Sigmoid colon (tissue), 7 donors: ENCODE results near the gene MYO18A. TPM values are rescaled to one million over a fixed set of nuclear protein-coding genes. Genes with fewer than 3 reads are reported as not detected.

Source experiments
- DNase-seq: peaks from one replicate; pipeline ENCODE4 v3.0.0-alpha.2; 2019
- H3K27ac ChIP-seq, 4 donors: fragments of 200-600 bp; sonication (generic); one replicate each; pipeline ENCODE4 v1.5.1; 2016 to 2019; ENCODE audit warnings: mild to moderate bottlenecking in 1 of 4
- H3K27me3 ChIP-seq, 3 donors: fragments of 200-600 bp; sonication (generic); one replicate each; pipeline ENCODE4 v1.5.1; 2019; ENCODE audit warnings: mild to moderate bottlenecking in 1 of 3
- H3K36me3 ChIP-seq, 4 donors: fragments of 200-600 bp; sonication (generic); one replicate each; pipeline ENCODE4 v1.5.1; 2016 to 2019
- H3K4me1 ChIP-seq, 4 donors: fragments of 200-600 bp; sonication (generic); one replicate each; pipeline ENCODE4 v1.5.1; 2017 to 2019
- H3K4me3 ChIP-seq, 4 donors: fragments of 200-600 bp; sonication (generic); one replicate each; pipeline ENCODE4 v1.5.1; 2017 to 2019; ENCODE audit warnings: mild to moderate bottlenecking in 2 of 4, moderate library complexity in 1 of 4
- H3K9me3 ChIP-seq, 4 donors: fragments of 200-600 bp in 3 of 4; sonication (generic) in 3 of 4; one replicate each; pipeline versions ENCODE4 v1.5.1 to v1.6.1; 2013 to 2019
- CTCF ChIP-seq, 4 experiments: fragments of 450-650 bp in 3 of 4; fragments of 200-600 bp in 1 of 4; IDR thresholded peaks; one replicate each; pipeline ENCODE4 v1.5.1; 2016 to 2019; ENCODE audit warnings: antibody characterized with exemption in 4 of 4, mild to moderate bottlenecking in 3 of 4, moderate library complexity in 2 of 4
- EP300 ChIP-seq, 4 donors: sonication (generic); formaldehyde crosslinking; IDR thresholded peaks; one replicate each; pipeline ENCODE4 v1.6.1; 2017; ENCODE audit warnings: antibody characterized with exemption in 4 of 4
- POLR2A ChIP-seq, 2 donors: fragments of 450-650 bp; IDR thresholded peaks; one replicate each; pipeline ENCODE4 v1.6.1; 2016; ENCODE audit warnings: antibody characterized with exemption in 2 of 2, mild to moderate bottlenecking in 2 of 2, moderate library complexity in 2 of 2
- POLR2AphosphoS5 ChIP-seq, 4 donors: sonication (generic); formaldehyde crosslinking; IDR thresholded peaks; one replicate each; pipeline ENCODE4 v1.6.1; 2017; ENCODE audit warnings: antibody characterized with exemption in 4 of 4
- WGBS, 2 donors: extraction: QIAGEN DNeasy Blood & Tissue Kit; methylation state at CpG; one replicate each; pipeline ENCODE4 v1.1.7; 2013; 5-methylcytosine and 5-hydroxymethylcytosine counted together
- intact Hi-C: fragments of 100-400 bp; cut with DNase I; formaldehyde crosslinking; loops from one replicate; pipeline ENCODE4 v1.15.1; 2023
- polyA plus RNA-seq, 3 donors: library from polyadenylated mRNA; stranded (reverse); fragments of 200-250 nt; gene quantifications; one replicate each; pipeline ENCODE4 v1.2.3, GENCODE V29; 2013
- total RNA-seq, 4 donors: library from RNA; depleted of rRNA; stranded (reverse); fragments of >200 nt; gene quantifications; one replicate each; pipeline ENCODE4 v1.1.0, GENCODE V29; 2016
- donor health status: healthy with polysubstance abuse.
- donor health status: Bipolar disorder and iron deficiency.
- donor health status: healthy.

Gene MYO18A
- total and polyA plus RNA-seq, 7 donors = 24.0 to 92.6 (median 48.4) TPM

- TF ChIP-seq POLR2AphosphoS5 (IDR thresholded peaks at IDR 0.05) (no peak), POLR2A (IDR thresholded peaks at IDR 0.05) (no peak), EP300 (IDR thresholded peaks at IDR 0.05) (no peak), CTCF (IDR thresholded peaks at IDR 0.05) (no peak)
- Histone ChIP-seq H3K27ac (no peak overlapping the region), H3K9me3 (no peaks in the 10 kb centered on the region), H3K4me1 (peaks cover 0 to 3% (median 0%) of the 10 kb centered on the region in 4 donors), H3K4me3 (no peak overlapping the region), H3K36me3 (no peaks in the 10 kb centered on the region), H3K27me3 (peaks cover 0 to 23% (median 0%) of the 10 kb centered on the region in 3 donors)
- WGBS, 2 donors = 79 to 87% methylated on average over 7 of the region's 7 CpGs
- intact Hi-C loops = no loop called here
- no peak for DNase-seq
Measured at GRCh38 chr17:29063992-29064391, 116.2 kb downstream of the MYO18A start.

GRCh38 chr17:29062215-29062614 lies 118.0 kb downstream of the MYO18A start:
- TF ChIP-seq EP300 (IDR thresholded peaks at IDR 0.05) = no peak
- TF ChIP-seq CTCF (IDR thresholded peaks at IDR 0.05) = no peak
- no peak for TF ChIP-seq POLR2AphosphoS5 (IDR thresholded peaks at IDR 0.05)
- TF ChIP-seq POLR2A (IDR thresholded peaks at IDR 0.05) = no peak
- 92 to 93% methylated on average over 9 of the region's 9 CpGs for WGBS, 2 donors
- Histone ChIP-seq H3K27me3 (peaks cover 0 to 19% (median 0%) of the 10 kb centered on the region in 3 donors), H3K9me3 (no peaks in the 10 kb centered on the region), H3K4me3 (no peak overlapping the region), H3K4me1 (peaks cover 0 to 5% (median 0%) of the 10 kb centered on the region in 4 donors), H3K27ac (no peak overlapping the region), H3K36me3 (no peaks in the 10 kb centered on the region)
- DNase-seq = no peak
- intact Hi-C loops = no loop called here

- H3K27me3 ChIP-seq = peaks cover 0 to 15% (median 0%) of the 10 kb centered on the region in 3 donors
- no peak overlapping the region for H3K27ac ChIP-seq
- 71 to 84% methylated on average over 8 of the region's 8 CpGs for WGBS, 2 donors
- peaks cover 0 to 5% (median 0%) of the 10 kb centered on the region in 4 donors for H3K4me1 ChIP-seq
- no peak for TF ChIP-seq POLR2AphosphoS5 (IDR thresholded peaks at IDR 0.05)
- TF ChIP-seq CTCF (IDR thresholded peaks at IDR 0.05) = no peak
- no peak for TF ChIP-seq POLR2A (IDR thresholded peaks at IDR 0.05)
- no peak for TF ChIP-seq EP300 (IDR thresholded peaks at IDR 0.05)
- H3K4me3 ChIP-seq = no peak overlapping the region
- H3K9me3 ChIP-seq = no peaks in the 10 kb centered on the region
- intact Hi-C loops = no loop called here
- no peaks in the 10 kb centered on the region for H3K36me3 ChIP-seq
- no peak for DNase-seq
Measured at GRCh38 chr17:29061036-29061435, 119.2 kb downstream of the MYO18A start.

GRCh38 chr17:29060475-29060874 lies 119.7 kb downstream of the MYO18A start:
- no peak for TF ChIP-seq POLR2A (IDR thresholded peaks at IDR 0.05)
- no peak for DNase-seq
- Histone ChIP-seq H3K27me3 (peaks cover 0 to 15% (median 0%) of the 10 kb centered on the region in 3 donors), H3K4me3 (no peak overlapping the region), H3K9me3 (no peaks in the 10 kb centered on the region), H3K4me1 (peaks cover 0 to 5% (median 0%) of the 10 kb centered on the region in 4 donors), H3K27ac (no peak overlapping the region), H3K36me3 (no peaks in the 10 kb centered on the region)
- intact Hi-C loops = no loop called here
- WGBS, 2 donors = 63 to 74% methylated on average over 6 of the region's 6 CpGs

GRCh38 chr17:29059281-29059680 lies 120.9 kb downstream of the MYO18A start:
- H3K4me1 ChIP-seq = peaks cover 0 to 5% (median 0%) of the 10 kb centered on the region in 4 donors
- no peaks in the 10 kb centered on the region for H3K36me3 ChIP-seq
- intact Hi-C loops = no loop called here
- DNase-seq = no peak
- H3K27ac ChIP-seq = no peak overlapping the region
- no peaks in the 10 kb centered on the region for H3K9me3 ChIP-seq
- TF ChIP-seq POLR2A (IDR thresholded peaks at IDR 0.05) (no peak), POLR2AphosphoS5 (IDR thresholded peaks at IDR 0.05) (no peak), CTCF (IDR thresholded peaks at IDR 0.05) (no peak), EP300 (IDR thresholded peaks at IDR 0.05) (no peak)
- WGBS, 2 donors = 69 to 84% methylated on average over 2 of the region's 2 CpGs
- peaks cover 0 to 7% (median 0%) of the 10 kb centered on the region in 3 donors for H3K27me3 ChIP-seq
- no peak overlapping the region for H3K4me3 ChIP-seq
